ENCODE results near the gene OBP2A.

Gene OBP2A

DNA sequence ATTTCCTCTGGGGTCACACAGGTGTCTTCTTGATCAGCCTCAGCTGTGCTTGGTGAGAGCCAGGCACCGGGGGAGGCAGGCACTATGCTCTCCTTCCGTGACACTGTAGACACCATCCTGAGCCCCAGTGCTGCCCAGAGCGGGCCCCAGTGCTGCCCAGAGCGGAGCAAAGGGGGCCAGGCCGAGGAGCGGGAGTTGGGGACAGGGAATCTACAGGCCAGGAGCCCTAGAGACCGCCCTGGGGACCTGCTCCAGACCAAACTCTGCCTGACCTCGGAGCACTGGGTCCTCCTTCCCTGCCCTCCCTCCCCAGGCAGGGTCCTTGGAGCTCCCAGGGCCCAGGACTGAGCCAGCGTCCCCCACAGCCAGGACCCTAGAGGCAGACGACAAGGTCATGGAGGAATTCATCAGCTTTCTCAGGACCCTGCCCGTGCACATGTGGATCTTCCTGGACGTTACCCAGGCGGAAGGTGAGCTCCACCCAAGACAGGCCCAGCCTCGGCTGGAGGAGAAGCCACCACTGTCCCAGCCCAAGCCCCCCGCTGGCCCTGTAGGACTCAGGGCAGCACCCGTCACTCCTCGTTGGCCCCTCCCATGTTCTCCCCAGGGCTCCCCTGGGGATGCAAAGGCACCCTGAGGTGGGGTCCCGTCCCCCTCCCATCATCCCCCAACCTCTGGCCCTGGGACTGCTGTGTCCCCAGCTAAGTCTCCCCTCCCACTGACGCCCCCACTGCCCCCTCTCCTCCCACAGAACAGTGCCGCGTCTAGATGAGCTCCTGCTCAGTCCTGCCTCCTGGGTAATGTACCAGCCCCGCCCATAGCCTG, 45.8 kb downstream of the OBP2A start:
- no peak for DNase-seq

DNA sequence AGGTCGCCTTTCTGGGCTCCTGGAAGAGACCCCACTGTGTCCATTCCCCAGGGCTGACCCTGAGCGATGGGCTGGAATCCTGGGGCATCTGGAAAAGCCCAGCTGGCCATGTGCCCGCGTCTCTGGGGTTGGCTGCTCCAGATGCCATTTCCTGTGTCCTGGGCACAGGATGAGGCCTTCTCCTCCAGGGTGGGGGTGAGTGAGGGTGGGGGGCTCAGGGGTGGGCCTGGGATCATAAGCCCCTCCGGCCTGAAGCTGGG, 46.3 kb downstream of the OBP2A start:
- DNase-seq = no peak

GRCh38 chr9:135592625-135593024, 46.7 kb downstream of the OBP2A start:
- DNase-seq = no peak

DNA sequence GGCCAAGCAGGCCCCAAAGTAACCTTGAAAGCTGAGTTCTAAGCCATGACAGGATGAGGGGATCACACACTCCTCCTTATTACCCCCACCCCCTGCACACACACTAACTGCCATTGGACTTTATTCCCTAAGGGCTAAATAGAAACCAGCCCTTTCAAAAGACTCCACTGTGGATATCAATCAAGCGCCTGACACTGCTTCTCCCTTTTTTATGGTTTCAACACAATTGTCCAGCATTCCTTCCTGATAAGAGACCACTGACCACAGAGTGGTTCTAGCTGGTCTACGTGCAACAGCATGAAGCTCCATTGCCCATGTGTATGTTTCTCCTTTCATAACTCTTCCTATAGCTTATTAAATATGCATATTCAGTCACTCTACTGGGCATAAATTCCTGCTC, 50.3 kb downstream of the OBP2A start:
- DNase-seq = no peak

All from amygdala (tissue), 56 donors.